ENCODE data around the gene ANKRD34C.

ANKRD34C gene

GRCh38 chr15:79282371-79283251, at the start of gene ANKRD34C:
TSS of gene ANKRD34C (plus strand) at chr15:79282722. CDS start at chr15:79293285, 10,563 bp downstream.
- no peak for DNase-seq (ENCODE audit: low spot score)

GRCh38 chr15:79233236-79233635, 49.3 kb upstream of the ANKRD34C start:
- no peak for DNase-seq (ENCODE audit: low spot score)

- no peak for DNase-seq (ENCODE audit: low spot score)
Observed at GRCh38 chr15:79240036-79240435, 42.5 kb upstream of the ANKRD34C start.

GRCh38 chr15:79243723-79244122, 38.8 kb upstream of the ANKRD34C start:
- no peak for DNase-seq (ENCODE audit: low spot score)

GRCh38 chr15:79244876-79245275, 37.6 kb upstream of the ANKRD34C start:
- no peak for DNase-seq (ENCODE audit: low spot score)

- DNase-seq (ENCODE audit: low spot score), result no peak
Observed at GRCh38 chr15:79248183-79248582, 34.3 kb upstream of the ANKRD34C start.

- DNase-seq (ENCODE audit: low spot score), result no peak
Observed at GRCh38 chr15:79257454-79257853, 25.1 kb upstream of the ANKRD34C start.

GRCh38 chr15:79261836-79262235, 20.7 kb upstream of the ANKRD34C start:
- no peak for DNase-seq (ENCODE audit: low spot score)

- DNase-seq (ENCODE audit: low spot score), result no peak
Observed at GRCh38 chr15:79265167-79265566, 17.4 kb upstream of the ANKRD34C start.

- DNase-seq (ENCODE audit: low spot score), result no peak
Observed at GRCh38 chr15:79265987-79266579, 16.4 kb upstream of the ANKRD34C start.

- DNase-seq (ENCODE audit: low spot score), result peak; percentile 53
Observed at GRCh38 chr15:79283252-79284048, 928 bp downstream of the ANKRD34C start.

GRCh38 chr15:79290642-79291275, 8.2 kb downstream of the ANKRD34C start:
- DNase-seq (ENCODE audit: low spot score), result no peak

- no peak for DNase-seq (ENCODE audit: low spot score)
Observed at GRCh38 chr15:79292011-79292410, 9.5 kb downstream of the ANKRD34C start.

- no peak for DNase-seq (ENCODE audit: low spot score)
Observed at GRCh38 chr15:79294075-79294474, 11.6 kb downstream of the ANKRD34C start.

- DNase-seq (ENCODE audit: low spot score), result no peak
Observed at GRCh38 chr15:79296583-79296982, 14.1 kb downstream of the ANKRD34C start.

- DNase-seq (ENCODE audit: low spot score), result no peak
Observed at GRCh38 chr15:79299126-79299840, 16.8 kb downstream of the ANKRD34C start.

GRCh38 chr15:79299841-79300235, 17.3 kb downstream of the ANKRD34C start:
- no peak for DNase-seq (ENCODE audit: low spot score)

- DNase-seq (ENCODE audit: low spot score), result no peak
Observed at GRCh38 chr15:79307251-79307650, 24.7 kb downstream of the ANKRD34C start.

- no peak for DNase-seq (ENCODE audit: low spot score)
Observed at GRCh38 chr15:79308874-79309273, 26.4 kb downstream of the ANKRD34C start.

GRCh38 chr15:79310612-79310984, 28.1 kb downstream of the ANKRD34C start:
- DNase-seq (ENCODE audit: low spot score), result peak; percentile 24

Data from putamen (tissue), 1 donor.